Rectal smooth muscle tissue (tissue), 1 donor: Measurements from ENCODE around the gene WBP2NL.

Source experiments
- H3K27ac ChIP-seq: one replicate; pipeline ENCODE4 v1.7.0; 2013; ENCODE audit warnings: low read depth, low read length, inconsistent platforms
- H3K27me3 ChIP-seq: one replicate; pipeline ENCODE4 v1.7.0; 2013; ENCODE audit warnings: low read length; ENCODE audit not compliant: control insufficient read depth, insufficient read depth
- H3K36me3 ChIP-seq: one replicate; pipeline ENCODE4 v1.7.0; 2013; ENCODE audit warnings: low read length; ENCODE audit not compliant: control insufficient read depth, insufficient read depth
- H3K4me1 ChIP-seq: one replicate; pipeline ENCODE4 v1.7.0; 2013; ENCODE audit warnings: low read length; ENCODE audit not compliant: control insufficient read depth, insufficient read depth
- H3K4me3 ChIP-seq: one replicate; pipeline ENCODE4 v1.7.0; 2013; ENCODE audit warnings: low read length
- H3K9ac ChIP-seq: one replicate; pipeline ENCODE4 v1.7.0; 2013; ENCODE audit warnings: low read length

The WBP2NL gene

GRCh38 chr22:42060489-42060888 lies 61.9 kb downstream of the WBP2NL start:
- no peak overlapping the region for H3K27ac ChIP-seq
- no peaks in the 10 kb centered on the region for H3K27me3 ChIP-seq
- peaks cover 30% of the 10 kb centered on the region for H3K36me3 ChIP-seq
- no peak overlapping the region for H3K4me3 ChIP-seq
- H3K9ac ChIP-seq: no peak overlapping the region
- no peaks in the 10 kb centered on the region for H3K4me1 ChIP-seq

DNA sequence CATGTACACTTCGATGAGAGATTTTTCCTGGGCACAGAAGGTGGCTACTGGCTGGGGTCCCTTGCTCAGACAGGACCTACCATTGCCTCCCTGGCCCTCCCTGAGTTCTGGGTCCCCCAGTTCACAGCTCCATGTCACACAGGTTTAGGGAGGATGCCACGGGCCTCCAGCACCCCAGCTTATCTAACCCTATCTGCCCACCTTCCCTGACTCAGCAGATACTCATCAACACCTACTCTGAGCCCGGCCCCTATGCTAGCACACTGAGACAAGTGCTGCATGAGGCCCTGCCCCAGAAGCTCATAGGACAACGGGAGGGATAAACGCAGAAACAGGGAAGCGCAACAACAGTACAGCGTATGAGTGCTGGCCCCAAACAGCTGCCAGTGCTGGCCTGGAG lies 62.5 kb downstream of the WBP2NL start:
- Histone ChIP-seq H3K27ac (no peak overlapping the region), H3K27me3 (no peaks in the 10 kb centered on the region), H3K4me3 (no peak overlapping the region), H3K9ac (no peak overlapping the region), H3K4me1 (no peaks in the 10 kb centered on the region), H3K36me3 (peaks cover 30% of the 10 kb centered on the region)

DNA sequence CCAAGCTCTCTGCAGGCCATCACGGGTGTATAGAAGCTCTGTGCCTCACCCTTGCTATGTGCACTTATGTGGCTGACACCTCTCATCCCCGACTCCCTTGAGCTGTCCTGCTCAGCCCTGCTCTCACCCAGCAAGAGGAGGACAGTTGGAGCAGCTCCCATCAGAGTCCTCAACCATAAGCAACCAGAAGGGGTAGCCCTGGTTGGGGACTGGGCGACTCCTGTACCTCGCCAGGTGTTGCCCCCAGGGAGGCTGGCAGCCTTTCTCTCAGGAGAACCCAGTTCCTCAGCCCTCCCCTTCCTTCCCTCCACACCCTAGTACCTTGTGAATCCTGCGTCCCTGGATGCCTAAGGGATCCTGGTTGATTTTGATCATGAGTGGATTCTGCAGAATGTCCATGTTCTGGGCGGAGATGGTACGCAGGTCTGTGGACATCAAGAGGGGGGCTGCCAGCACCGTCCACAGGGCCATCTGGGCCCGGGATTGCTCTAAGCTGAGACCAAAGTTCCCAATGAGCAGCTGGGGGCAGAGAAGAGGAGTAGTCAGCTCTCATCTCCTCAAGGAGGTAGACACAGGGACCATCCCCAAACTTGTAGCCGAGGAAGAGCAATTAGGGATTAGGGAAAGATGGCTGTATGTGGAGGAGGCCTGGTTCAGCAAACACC lies 64.0 kb downstream of the WBP2NL start:
- Histone ChIP-seq H3K27me3 (no peaks in the 10 kb centered on the region), H3K36me3 (peaks cover 36% of the 10 kb centered on the region), H3K9ac (no peak overlapping the region), H3K4me1 (no peaks in the 10 kb centered on the region), H3K4me3 (no peak overlapping the region), H3K27ac (no peak overlapping the region)

GRCh38 chr22:42064629-42065028 lies 66.0 kb downstream of the WBP2NL start:
- H3K4me1 ChIP-seq: peaks cover 1% of the 10 kb centered on the region
- H3K9ac ChIP-seq: no peak overlapping the region
- peaks cover 33% of the 10 kb centered on the region for H3K36me3 ChIP-seq
- H3K27me3 ChIP-seq: no peaks in the 10 kb centered on the region
- no peak overlapping the region for H3K4me3 ChIP-seq
- no peak overlapping the region for H3K27ac ChIP-seq

GRCh38 chr22:42065438-42066125 lies 67.0 kb downstream of the WBP2NL start:
- H3K4me1 ChIP-seq: peaks cover 7% of the 10 kb centered on the region
- H3K4me3 ChIP-seq: no peak overlapping the region
- H3K27me3 ChIP-seq: no peaks in the 10 kb centered on the region
- H3K36me3 ChIP-seq: peaks cover 26% of the 10 kb centered on the region
- no peak overlapping the region for H3K9ac ChIP-seq
- no peak overlapping the region for H3K27ac ChIP-seq

DNA sequence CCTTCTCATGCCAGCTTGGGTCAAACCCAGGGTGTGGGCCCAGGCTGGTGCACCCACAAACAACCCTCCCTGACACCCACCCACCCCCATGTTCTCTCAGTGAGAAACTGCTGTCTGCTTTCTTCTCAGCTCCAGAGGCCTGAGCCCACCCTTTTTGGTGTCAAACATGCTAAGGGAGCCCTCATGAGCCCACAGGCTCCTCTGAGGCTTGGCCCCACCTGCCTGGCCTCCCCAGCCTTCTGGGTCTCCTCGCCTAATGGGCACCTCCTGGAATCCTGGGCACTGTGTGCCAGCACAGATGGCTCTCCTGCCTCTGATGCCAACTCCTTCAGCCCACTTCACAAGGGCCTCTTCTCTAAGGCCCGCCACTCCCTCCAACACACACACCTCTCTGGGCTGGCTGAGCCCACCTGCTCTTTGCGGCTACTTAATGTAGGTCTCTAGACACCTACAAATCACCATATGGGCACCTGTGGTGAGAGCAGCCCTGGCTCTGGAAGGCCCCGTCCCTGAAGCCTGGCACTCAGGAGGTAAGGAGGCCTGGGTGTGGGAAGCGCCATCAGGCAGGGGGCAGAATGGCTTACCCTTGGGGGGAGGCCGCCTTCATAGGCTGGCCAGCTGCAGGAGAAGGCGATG lies 67.7 kb downstream of the WBP2NL start:
- H3K36me3 ChIP-seq: peaks cover 19% of the 10 kb centered on the region

GRCh38 chr22:42066937-42067336 lies 68.3 kb downstream of the WBP2NL start:
- no peak overlapping the region for H3K9ac ChIP-seq
- no peaks in the 10 kb centered on the region for H3K27me3 ChIP-seq
- no peak overlapping the region for H3K27ac ChIP-seq
- peaks cover 15% of the 10 kb centered on the region for H3K4me1 ChIP-seq
- H3K36me3 ChIP-seq: peaks cover 17% of the 10 kb centered on the region
- no peak overlapping the region for H3K4me3 ChIP-seq

More for the DNA sequence above, 67.7 kb downstream of the WBP2NL start:
- no peak overlapping the region for H3K9ac ChIP-seq
- peaks cover 8% of the 10 kb centered on the region for H3K4me1 ChIP-seq
- no peaks in the 10 kb centered on the region for H3K27me3 ChIP-seq
- no peak overlapping the region for H3K4me3 ChIP-seq
- no peak overlapping the region for H3K27ac ChIP-seq

DNA sequence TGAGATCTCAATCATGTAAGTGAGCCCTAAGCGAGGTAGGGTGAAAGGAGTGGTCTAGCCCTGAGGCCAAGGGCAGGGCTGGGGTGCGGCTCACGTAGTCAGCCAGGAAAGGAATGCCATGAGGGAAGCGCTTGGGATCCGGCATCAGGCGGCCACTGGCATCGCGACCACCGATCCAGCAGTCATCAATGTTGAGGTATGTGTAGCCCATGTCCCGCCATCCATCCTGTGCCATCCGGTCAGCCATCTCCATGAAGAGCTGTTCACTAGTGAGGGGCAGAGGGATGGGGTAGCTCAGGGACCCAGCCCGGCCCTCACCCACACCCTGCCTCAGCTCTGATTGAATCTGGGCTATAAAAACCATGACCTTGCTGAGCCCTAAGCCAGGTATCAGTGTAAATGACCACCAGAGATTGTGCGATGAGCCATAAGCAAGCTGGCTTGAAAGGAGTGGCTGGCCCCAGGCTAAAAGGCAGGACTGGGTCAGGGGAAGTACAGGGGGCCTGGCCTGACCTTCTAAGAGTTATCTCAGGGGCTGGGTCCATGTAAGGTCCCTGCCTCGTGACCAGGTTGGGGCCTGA lies 69.2 kb downstream of the WBP2NL start:
- no peaks in the 10 kb centered on the region for H3K27me3 ChIP-seq
- H3K4me3 ChIP-seq: no peak overlapping the region
- H3K27ac ChIP-seq: no peak overlapping the region
- H3K9ac ChIP-seq: no peak overlapping the region
- peaks cover 15% of the 10 kb centered on the region for H3K36me3 ChIP-seq
- peaks cover 15% of the 10 kb centered on the region for H3K4me1 ChIP-seq

GRCh38 chr22:42068291-42068690 lies 69.7 kb downstream of the WBP2NL start:
- Histone ChIP-seq H3K4me3 (no peak overlapping the region), H3K4me1 (peaks cover 15% of the 10 kb centered on the region), H3K27ac (no peak overlapping the region), H3K27me3 (no peaks in the 10 kb centered on the region), H3K9ac (no peak overlapping the region), H3K36me3 (peaks cover 15% of the 10 kb centered on the region)

DNA sequence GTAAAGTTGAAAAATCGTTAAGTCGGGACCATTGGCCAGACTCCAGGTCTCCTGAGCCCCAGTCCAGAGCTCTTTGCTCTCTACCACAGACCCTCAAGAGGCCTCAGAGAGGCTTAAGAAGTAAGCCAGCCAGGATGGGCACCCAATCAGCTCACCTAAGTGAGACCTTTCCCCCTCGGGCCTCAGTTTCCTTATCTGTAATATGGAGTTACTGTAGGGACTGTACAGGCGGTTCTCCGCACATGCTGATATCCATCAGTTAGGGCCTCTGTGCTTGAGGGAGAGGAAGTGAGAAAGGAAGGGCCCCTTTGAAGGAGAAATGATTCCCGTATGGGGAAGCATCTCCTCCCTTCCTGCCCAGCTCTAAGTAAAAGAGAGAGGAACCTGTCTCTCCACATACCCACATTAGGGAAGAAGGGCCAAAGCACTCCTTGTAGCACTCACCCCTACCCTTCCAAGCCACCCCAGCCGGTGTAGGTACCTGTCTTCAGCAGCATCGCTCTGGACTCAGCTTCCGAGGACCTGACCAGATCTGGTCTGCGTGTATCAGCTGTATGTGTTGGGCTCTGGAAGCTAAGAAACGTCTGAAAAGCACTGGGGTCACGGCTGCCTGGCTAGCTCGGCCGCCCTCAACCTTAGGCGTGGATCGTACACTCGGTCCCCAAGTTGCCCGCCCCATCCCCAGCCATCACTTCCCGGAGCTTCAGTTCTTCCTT lies 71.4 kb downstream of the WBP2NL start:
- Histone ChIP-seq H3K4me1 (peaks cover 15% of the 10 kb centered on the region), H3K27me3 (no peaks in the 10 kb centered on the region), H3K36me3 (peaks cover 12% of the 10 kb centered on the region), H3K4me3 (peak overlapping the region; percentile 90), H3K27ac (peak overlapping the region; percentile 98), H3K9ac (peak overlapping the region; percentile 71)

GRCh38 chr22:42070517-42071422 lies 72.2 kb downstream of the WBP2NL start, which contains the start of gene NAGA:
TSS of gene NAGA (minus strand) at chr22:42070812. CDS start at chr22:42070297, 515 bp downstream.
- Histone ChIP-seq H3K36me3 (peaks cover 12% of the 10 kb centered on the region), H3K27ac (peak within 1 kb of the TSS; percentile 98), H3K9ac (peak within 1 kb of the TSS; percentile 88), H3K4me3 (peak within 1 kb of the TSS; percentile 90), H3K27me3 (no peaks in the 10 kb centered on the region), H3K4me1 (peaks cover 15% of the 10 kb centered on the region)
